ENCODE results near the gene FAM131C. TPM values are rescaled to one million over a fixed set of nuclear protein-coding genes. Genes with fewer than 3 reads are reported as not detected.

Gene FAM131C
- total RNA-seq, 1 donor from 2014 or later: not detected

DNA sequence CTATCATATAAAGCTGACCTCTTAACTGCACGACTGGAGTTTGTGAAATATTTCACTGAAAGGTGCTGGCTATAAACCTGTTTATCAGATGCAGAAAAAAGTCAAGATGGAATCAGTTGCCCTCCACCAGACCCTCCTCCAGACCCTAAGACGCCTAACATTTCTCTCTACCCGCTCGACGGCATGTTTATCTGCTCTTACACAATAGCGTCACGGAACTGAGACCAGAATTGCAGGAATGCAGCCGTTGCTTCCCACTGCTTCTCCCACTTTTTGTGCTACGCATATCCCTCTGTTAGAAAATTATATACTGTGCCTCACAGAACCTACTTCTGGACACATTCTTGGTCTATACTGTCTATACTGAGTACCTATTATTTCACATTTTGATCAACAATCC, 28.2 kb upstream of the FAM131C start:
- no peak for DNase-seq

DNA sequence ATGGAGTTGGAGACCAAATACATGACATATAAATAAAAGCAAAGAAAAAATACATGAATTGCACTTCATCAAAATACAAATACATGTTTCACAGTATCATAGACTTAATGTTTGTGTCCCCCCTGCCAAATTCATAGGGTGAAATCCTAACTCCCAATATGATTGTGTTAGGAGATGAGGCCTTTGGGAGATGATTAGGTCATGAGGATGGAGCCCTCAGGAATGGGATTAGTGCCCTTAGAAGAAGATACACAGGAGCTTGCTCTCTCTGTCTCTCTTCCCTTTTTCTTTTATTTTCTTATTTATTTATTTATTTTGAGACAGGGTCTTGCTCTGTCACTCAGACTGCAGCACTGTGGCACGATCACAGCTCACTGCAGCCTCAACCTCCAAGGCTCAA, 26.0 kb upstream of the FAM131C start:
- DNase-seq: no peak

DNA sequence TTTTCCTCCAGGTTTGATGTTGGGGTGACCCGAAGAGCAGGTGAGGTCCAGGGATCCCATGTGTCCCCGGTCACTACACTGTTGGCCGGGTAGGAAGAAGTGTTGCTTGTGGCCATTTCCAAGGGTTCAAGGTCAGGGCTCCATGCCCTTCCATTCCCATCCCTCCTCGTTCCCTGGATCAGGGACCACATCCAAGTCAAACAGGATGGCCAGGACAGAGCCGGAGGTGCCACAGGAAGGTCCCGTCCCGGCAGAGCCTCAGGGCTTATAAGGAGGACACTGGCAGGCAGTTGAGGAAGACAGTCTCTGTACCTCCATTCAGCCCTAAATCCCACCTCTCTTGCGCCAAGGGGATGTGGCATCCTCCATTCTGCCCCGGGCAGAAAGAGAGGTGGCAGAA, 22.0 kb upstream of the FAM131C start:
- DNase-seq: no peak

DNA sequence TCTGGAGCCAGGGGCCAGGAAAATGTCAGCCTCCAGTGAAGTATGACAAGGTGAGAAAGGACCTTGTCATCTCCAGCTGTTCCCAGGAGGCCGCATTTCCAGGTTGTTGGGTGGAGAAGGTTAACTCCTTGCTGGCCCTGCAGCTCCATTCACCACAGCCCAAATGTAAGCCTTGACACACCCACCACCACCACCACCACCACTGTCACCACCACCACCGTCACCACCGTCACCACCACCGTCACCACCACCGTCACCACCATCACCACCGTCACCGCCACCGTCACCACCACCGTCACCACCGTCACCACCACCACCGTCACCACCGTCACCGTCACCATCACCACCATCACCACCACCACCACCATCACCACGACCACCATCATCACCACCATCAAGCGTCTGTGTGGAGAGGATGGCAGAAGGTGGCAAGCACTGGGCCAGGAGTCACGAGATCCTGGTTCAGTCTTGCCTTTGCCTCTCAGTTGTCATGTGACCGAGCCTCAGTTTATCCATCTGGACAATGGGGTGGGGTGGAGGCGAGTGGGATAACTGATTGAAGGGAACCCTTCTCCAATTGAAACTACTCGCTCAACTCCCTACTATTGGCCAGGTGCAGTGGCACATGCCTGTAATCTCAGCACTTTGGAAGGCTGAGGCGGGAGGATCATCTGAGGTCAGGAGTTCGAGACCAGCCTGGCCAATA, 21.2 kb upstream of the FAM131C start:
- no peak for DNase-seq

GRCh38 chr1:16093611-16094010, 20.2 kb upstream of the FAM131C start:
- no peak for DNase-seq

- DNase-seq: no peak
Observed at GRCh38 chr1:16092923-16093511, 19.6 kb upstream of the FAM131C start.

DNA sequence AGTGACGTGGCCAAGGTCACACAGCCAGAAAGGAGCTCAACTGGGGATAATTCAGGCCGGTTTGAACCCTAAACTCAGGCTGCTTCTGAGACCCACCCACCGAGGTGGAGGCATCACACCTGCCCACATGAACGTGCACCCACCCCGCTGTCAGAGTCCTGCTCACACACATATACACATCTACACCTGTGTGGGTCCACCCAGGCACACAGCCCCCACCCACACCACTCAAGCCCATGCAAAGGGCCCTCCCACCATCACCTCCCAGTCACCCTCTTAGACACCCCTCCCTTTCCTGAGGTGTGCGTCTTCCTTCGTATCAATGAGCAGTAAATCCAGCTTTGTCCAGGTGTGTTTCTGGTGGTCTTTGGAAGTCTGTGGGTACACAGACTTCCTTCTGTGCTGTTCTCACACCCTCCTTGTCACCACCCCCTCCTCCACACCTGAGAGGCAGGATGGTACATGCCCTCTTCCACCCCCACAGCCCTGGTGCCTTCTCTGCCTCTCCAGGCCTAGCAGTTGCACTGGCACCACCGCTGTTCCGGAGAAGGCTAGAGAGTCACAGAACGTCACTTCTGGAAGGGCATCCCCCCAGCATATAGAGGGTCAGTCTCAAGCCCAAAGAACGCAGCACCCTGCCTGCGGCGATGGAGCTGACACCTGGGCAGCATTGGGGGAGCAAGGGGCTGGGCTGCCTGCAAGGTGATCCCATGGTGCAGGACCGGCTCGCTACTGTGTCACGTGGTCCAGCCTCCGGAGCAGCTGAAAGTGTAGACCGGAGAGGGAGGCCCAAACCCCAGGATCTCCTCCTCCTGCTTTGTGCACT, 18.9 kb upstream of the FAM131C start:
- DNase-seq: no peak

GRCh38 chr1:16091296-16091695, 17.8 kb upstream of the FAM131C start:
- DNase-seq: no peak

GRCh38 chr1:16090076-16090826, 16.8 kb upstream of the FAM131C start:
- DNase-seq: no peak

GRCh38 chr1:16088996-16089395, 15.5 kb upstream of the FAM131C start:
- no peak for DNase-seq

DNA sequence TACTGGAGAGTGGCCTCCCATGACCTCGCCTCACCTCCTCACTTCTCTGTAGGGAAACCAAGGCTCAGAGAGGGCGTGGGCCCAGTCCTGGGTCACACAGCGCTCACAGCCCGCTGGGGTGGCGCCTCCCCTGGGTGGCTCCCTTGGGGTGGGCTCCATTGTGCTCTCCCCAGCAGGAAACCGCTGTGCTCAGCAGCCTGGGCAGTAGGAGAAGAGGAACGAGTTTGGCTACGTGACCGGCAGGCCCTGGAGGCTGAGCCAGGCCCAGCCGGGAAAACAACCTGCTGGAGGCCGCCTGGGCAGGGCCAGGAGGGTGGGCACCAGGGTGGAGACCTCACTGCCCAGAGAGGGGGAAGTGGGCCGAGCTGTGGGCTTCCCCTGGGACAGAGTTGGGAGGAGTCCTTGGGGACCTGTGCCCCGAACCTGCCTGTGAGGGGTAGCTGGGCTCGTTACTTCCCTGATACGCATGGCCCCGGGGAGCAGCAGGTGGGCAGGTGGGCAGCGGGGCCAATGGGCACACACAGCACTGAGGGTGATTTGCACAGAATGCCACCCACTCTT, 15.0 kb upstream of the FAM131C start:
- no peak for DNase-seq

DNA sequence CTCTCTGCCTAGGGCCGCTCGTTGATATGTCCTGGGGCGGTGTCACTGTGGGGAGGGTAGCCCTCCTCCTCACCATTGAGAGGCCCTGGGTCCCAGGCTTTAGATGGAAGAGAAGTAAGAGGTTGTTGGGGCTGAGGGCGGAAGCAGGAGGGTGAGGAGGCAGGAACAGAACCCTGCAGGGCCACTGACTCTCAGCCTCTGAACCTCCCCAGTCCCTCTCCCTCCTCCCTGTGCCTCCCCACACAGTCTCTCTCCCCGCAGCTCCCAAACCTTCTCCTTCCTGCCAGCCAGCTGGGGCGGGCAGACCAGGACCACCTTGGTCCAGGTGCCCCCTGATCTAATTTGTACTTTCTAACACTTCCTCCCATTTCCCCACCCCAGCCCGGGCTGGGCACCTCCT, 14.3 kb upstream of the FAM131C start:
- no peak for DNase-seq

GRCh38 chr1:16085522-16085921, 12.1 kb upstream of the FAM131C start:
- DNase-seq: no peak

DNA sequence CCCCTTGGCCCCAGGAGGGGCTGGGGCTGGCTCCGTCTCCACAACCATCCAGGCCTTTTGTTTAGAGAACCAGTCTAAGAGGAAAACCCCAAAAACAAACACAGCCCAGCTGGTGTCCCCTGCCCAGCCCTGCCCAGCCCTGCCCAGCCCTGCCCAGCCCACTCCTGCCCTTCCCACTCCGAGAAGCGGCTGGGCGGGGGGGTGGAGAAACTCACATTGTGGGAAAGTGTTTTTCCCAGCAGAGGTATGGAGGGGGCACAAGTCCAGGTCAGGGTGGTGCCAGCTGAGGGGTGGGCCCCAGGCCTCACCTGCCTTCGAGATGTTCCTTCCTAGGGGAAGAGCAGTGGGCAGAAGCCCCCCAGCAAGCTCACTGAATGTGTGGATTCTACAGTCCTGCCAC, 10.0 kb upstream of the FAM131C start:
- DNase-seq: no peak

DNA sequence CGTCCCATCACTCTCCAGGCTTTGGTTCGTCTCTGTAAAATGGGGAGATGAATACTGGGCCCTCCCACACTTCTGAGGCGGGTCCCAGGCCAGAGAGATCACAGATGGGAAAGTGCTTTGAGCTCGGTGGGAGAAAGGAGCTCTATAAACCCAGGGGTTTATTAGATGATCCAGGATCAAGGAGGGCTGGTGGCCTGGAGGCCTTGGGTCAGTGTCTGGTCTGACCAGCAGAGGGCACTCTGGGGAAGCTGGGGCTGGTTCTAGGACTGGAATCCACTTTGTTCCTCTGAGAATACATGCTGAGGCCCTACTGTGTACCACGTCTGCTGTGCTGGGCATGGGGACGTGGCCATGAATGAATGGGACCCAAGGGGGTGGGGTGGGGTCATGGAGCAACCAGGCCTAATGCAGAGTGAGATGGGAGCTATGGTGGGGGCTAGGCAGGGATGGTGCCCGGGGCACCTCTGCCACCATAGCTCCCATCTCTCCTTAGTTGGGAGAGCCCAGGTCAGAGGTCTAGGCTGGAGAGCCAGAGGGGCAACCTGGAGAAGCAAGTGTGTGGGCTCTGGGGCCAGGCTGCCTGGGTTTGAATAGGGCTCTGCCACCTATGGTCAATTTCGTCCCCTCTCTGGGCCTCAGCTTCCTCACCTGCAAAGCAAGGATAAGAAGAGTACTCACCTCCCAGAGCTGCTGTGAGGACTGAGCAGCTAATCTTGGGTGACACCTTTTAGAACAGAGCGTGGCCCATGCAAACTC, 9.0 kb upstream of the FAM131C start:
- DNase-seq: no peak

- DNase-seq: no peak
Observed at GRCh38 chr1:16081636-16082035, 8.2 kb upstream of the FAM131C start.

DNA sequence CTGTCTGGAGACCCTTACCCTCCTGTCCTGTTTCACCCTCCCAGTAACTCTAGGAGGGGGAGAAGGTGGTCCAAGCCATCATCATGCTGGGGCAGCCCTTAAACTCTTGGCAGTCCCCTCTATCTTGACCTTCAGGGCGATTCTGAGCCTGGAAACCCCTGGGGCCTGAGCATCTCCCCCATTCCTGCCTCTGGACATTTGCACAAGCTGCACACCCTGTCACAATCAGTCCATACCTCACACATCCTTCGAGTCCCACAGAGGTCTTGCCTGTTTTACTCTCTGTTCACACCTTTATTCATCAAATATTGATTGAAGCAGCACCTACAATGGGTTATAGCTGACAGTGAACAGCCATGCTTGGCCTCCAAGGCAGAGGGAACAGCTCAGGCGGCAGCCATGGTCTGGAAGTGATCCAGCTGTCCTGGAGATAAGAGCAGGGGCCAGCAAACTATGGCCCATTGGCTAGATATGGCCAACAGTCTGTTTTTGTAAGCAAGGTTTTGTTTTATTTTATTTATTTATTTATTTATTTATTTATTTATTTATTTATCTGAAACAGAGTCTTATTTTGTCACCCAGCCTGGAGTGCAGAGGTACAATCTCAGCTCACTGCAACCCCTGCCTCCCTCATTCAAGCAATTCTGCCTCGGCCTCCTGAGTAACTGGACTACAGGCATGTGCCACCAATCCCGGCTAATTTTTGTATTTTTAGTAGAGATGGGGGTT, 7.1 kb upstream of the FAM131C start:
- DNase-seq: no peak

GRCh38 chr1:16078925-16079656, 5.6 kb upstream of the FAM131C start:
- peak; percentile 40 for DNase-seq

- DNase-seq: no peak
Observed at GRCh38 chr1:16077406-16078245, 4.2 kb upstream of the FAM131C start.

Measured in skin of body (tissue), 2 donors.